AG04450 (cell line): ENCODE results near the gene TRPC4AP. TPM values are rescaled to one million over a fixed set of nuclear protein-coding genes. Genes with fewer than 3 reads are reported as not detected.
"Not testable (repeated sequence)": the region's sequence is repeated elsewhere in the genome, so short reads cannot be mapped to it uniquely, and the experiment has no call there.

ENCODE experiments used
- CTCF ChIA-PET: fragments of 300-600, 350-600 bp; formaldehyde crosslinking; extraction: SDS; loops from one replicate; lab custom pipeline; 2022; ENCODE audit warnings: antibody characterized with exemption, inconsistent platforms; lab: Charles Lee
- POLR2A ChIA-PET: fragments of 350-600 bp; formaldehyde crosslinking; extraction: SDS; loops from one replicate; lab custom pipeline; 2021; ENCODE audit warnings: antibody characterized with exemption, inconsistent platforms; lab: Yijun Ruan, JAX
- DNase-seq: peaks from one replicate; pipeline ENCODE4 v3.0.0-alpha.2; 2011; ENCODE audit warnings: low read depth, low spot score
- H3K27ac ChIP-seq: one replicate; pipeline ENCODE4 v1.5.1; 2012; ENCODE audit warnings: low read depth, low read length, control low read depth
- H3K27me3 ChIP-seq: one replicate; pipeline ENCODE4 v1.6.0; 2012; ENCODE audit warnings: low read length; ENCODE audit not compliant: control insufficient read depth, insufficient read depth
- H3K4me3 ChIP-seq: 2 replicates; pipeline ENCODE4 v1.5.1; 2011; ENCODE audit warnings: mild to moderate bottlenecking, low read depth, low read length, control low read depth
- H3K9me3 ChIP-seq: 2 replicates; pipeline ENCODE4 v1.5.1; 2012; ENCODE audit warnings: low read length; ENCODE audit not compliant: control insufficient read depth, insufficient read depth
- polyA plus RNA-seq: library from polyadenylated mRNA; depleted of rRNA; stranded (reverse); fragments of >200 nt; gene quantifications from 2 replicates; pipeline ENCODE4 v1.2.3, GENCODE V29; 2011
- TF ChIP-seq, protein P1 (sequence below): IDR thresholded peaks from 2 replicates; pipeline ENCODE4 v1.5.1; 2011; ENCODE audit warnings: low read depth, low read length, control low read depth, inconsistent platforms

TRPC4AP gene
- polyA plus RNA-seq, 1 experiment = 85.4 TPM

GRCh38 chr20:35117196-35117595 lies 24.6 kb upstream of the TRPC4AP start:
- ChIA-PET CTCF (interaction anchor here (1.6 kb wide), 1 partner anchor 21 kb away, joined by 15 read pairs; no protein-coding TSS in a partner anchor), POLR2A (interaction anchor here (0.6 to 1.9 kb wide), 2 partner anchors 11 to 21 kb away, joined by 3 to 4 read pairs; no protein-coding TSS in a partner anchor)
- Histone ChIP-seq H3K27me3 (no peaks in the 10 kb centered on the region), H3K27ac (peak overlapping the region; percentile 66), H3K4me3 (no peak overlapping the region), H3K9me3 (no peaks in the 10 kb centered on the region)
- no peak for DNase-seq
- TF ChIP-seq, protein P1, sequence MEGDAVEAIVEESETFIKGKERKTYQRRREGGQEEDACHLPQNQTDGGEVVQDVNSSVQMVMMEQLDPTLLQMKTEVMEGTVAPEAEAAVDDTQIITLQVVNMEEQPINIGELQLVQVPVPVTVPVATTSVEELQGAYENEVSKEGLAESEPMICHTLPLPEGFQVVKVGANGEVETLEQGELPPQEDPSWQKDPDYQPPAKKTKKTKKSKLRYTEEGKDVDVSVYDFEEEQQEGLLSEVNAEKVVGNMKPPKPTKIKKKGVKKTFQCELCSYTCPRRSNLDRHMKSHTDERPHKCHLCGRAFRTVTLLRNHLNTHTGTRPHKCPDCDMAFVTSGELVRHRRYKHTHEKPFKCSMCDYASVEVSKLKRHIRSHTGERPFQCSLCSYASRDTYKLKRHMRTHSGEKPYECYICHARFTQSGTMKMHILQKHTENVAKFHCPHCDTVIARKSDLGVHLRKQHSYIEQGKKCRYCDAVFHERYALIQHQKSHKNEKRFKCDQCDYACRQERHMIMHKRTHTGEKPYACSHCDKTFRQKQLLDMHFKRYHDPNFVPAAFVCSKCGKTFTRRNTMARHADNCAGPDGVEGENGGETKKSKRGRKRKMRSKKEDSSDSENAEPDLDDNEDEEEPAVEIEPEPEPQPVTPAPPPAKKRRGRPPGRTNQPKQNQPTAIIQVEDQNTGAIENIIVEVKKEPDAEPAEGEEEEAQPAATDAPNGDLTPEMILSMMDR = no peak

DNA sequence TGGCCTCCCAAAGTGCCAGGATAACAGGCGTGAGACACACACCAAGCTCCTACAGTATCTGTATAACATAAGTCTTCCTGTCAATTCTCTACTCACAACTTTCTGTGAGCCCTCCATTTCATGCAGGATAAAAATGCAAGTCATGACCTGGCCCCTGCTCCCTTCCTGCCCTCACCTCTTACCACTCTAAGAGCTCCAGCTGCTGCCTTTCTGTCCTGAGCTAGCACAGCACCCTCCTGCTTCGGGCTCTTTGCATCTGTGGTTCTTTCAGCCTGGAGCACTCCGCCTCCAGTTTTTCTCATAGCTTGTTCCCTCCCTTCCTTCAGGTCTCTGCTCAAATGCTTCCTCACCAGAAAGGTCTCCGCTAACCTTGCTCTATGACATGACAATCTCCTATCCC lies 23.7 kb upstream of the TRPC4AP start:
- TF ChIP-seq, protein P1 = no peak
- H3K27ac ChIP-seq = no peak overlapping the region
- H3K4me3 ChIP-seq = no peak overlapping the region
- no peaks in the 10 kb centered on the region for H3K27me3 ChIP-seq
- ChIA-PET CTCF (interaction anchor here (1.6 kb wide), 1 partner anchor 20 kb away, joined by 15 read pairs; no protein-coding TSS in a partner anchor), POLR2A (interaction anchor here (1.1 to 1.9 kb wide), 2 partner anchors 20 to 162 kb away, joined by 3 read pairs; partner anchors contain the start of gene MMP24OS)
- H3K9me3 ChIP-seq = no peaks in the 10 kb centered on the region
- no peak for DNase-seq

DNA sequence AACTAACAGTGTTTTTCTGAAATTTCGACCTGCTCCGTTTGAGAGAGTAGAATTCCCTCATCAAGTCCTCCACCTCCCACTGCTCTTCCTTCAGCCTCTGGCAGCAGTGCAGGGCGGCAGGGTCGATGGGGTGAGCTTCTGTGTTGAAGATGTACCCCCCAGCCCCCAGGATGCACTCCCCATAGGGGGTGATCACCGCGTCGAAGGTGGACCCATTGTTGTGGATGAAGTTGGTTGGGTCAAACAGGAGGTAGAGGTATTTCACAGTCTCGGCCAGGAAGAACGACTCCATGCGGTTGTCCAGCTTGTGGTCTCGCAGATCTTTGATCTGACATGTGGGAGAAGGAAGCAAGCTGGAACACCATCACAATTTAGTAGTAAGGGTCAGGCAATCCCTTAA lies 23.0 kb upstream of the TRPC4AP start:
- no peaks in the 10 kb centered on the region for H3K9me3 ChIP-seq
- no peak for DNase-seq
- H3K27ac ChIP-seq = no peak overlapping the region
- H3K4me3 ChIP-seq = no peak overlapping the region
- no peaks in the 10 kb centered on the region for H3K27me3 ChIP-seq
- CTCF ChIA-PET = interaction anchor here (1.0 kb wide), 1 partner anchor 19 kb away, joined by 8 read pairs; no protein-coding TSS in a partner anchor
- POLR2A ChIA-PET = interaction anchor here (0.6 to 1.9 kb wide), 3 partner anchors 19 to 162 kb away, joined by 3 read pairs; partner anchors contain the start of gene MMP24OS
- TF ChIP-seq, protein P1 = no peak

DNA sequence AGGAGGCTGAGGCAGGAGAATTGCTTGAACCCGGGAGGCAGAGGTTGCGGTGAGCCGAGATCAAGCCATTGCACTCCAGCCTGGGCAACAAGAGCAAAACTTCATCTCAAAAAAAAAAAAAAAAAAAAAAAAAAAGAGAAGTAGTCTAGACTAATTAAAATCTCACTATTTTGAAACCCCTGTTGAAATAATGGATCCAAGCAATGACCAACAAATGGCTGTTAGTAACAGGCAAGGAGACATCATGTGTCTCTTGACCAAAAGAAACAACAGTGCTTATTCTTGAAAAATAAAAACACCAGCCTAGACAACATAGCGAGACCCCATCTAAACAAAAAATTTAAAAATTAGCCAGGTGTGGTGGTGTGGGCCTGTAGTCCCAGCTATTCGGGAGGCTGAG lies 19.7 kb upstream of the TRPC4AP start:
- CTCF ChIA-PET = not testable (repeated sequence)

GRCh38 chr20:35111141-35111888 lies 18.7 kb upstream of the TRPC4AP start:
- Histone ChIP-seq H3K9me3 (no peaks in the 10 kb centered on the region), H3K27ac (peak overlapping the region; percentile 58), H3K4me3 (no peak overlapping the region), H3K27me3 (no peaks in the 10 kb centered on the region)
- CTCF ChIA-PET = interaction anchor here (0.6 to 1.4 kb wide), 2 partner anchors 15 to 152 kb away, joined by 4 to 11 read pairs; no protein-coding TSS in a partner anchor
- POLR2A ChIA-PET = no interaction called here
- no peak for DNase-seq
- TF ChIP-seq, protein P1 = no peak

More for the DNA sequence above, 19.7 kb upstream of the TRPC4AP start:
- POLR2A ChIA-PET, H3K4me3 ChIP-seq, DNase-seq, H3K27ac ChIP-seq, H3K9me3 ChIP-seq, H3K27me3 ChIP-seq: not testable (repeated sequence)
